Stimulated activated CD4-positive, alpha-beta T cell treated with anti-CD3 and anti-CD28 coated beads, TNF-alpha, amount 100 ng/mL, for 48 hours (primary cell): ENCODE results near the gene LRRC43.
"Not testable (repeated sequence)": the region's sequence is repeated elsewhere in the genome, so short reads cannot be mapped to it uniquely, and the experiment has no call there.

Experiments used
- DNase-seq, 3 donors: peaks; one replicate each; pipeline ENCODE4 v3.0.0-alpha.2; 2020; ENCODE audit warnings: low read depth in 3 of 3

LRRC43 gene

GRCh38 chr12:122194804-122195203 is 11.9 kb downstream of the LRRC43 start:
- DNase-seq = no peak

- no peak for DNase-seq
These were observed 12.5 kb downstream of the LRRC43 start for GRCh38 chr12:122195405-122195804.

GRCh38 chr12:122197612-122197966 is 14.7 kb downstream of the LRRC43 start:
- no peak for DNase-seq

GRCh38 chr12:122199484-122200355 is 16.8 kb downstream of the LRRC43 start:
- no peak for DNase-seq

- no peak for DNase-seq
These were observed 17.7 kb downstream of the LRRC43 start for GRCh38 chr12:122200541-122201175.

- no peak for DNase-seq
These were observed 18.5 kb downstream of the LRRC43 start for GRCh38 chr12:122201381-122201780.

- no peak for DNase-seq
These were observed 19.1 kb downstream of the LRRC43 start for GRCh38 chr12:122202017-122202416.

GRCh38 chr12:122202811-122203210 is 19.9 kb downstream of the LRRC43 start:
- not testable (repeated sequence) for DNase-seq

GRCh38 chr12:122203301-122204166 is 20.6 kb downstream of the LRRC43 start, which contains the start of gene B3GNT4:
Gene B3GNT4 (plus strand): TSS chr12:122203709. CDS start chr12:122204619, 910 bp downstream.
- DNase-seq = peak; percentile 37 to 68 (median 38)

- DNase-seq = no peak
These were observed 21.5 kb downstream of the LRRC43 start for GRCh38 chr12:122204167-122205052.

GRCh38 chr12:122205053-122205925 is 22.4 kb downstream of the LRRC43 start:
- no peak for DNase-seq

GRCh38 chr12:122206111-122206881 is 23.4 kb downstream of the LRRC43 start:
- DNase-seq = no peak

GRCh38 chr12:122206976-122207375 is 24.1 kb downstream of the LRRC43 start:
- DNase-seq = no peak

GRCh38 chr12:122207391-122207790 is 24.5 kb downstream of the LRRC43 start:
- DNase-seq = no peak

GRCh38 chr12:122208073-122208820 is 25.3 kb downstream of the LRRC43 start:
- DNase-seq = no peak

- DNase-seq = no peak
These were observed 32.8 kb downstream of the LRRC43 start for GRCh38 chr12:122215771-122216170.

GRCh38 chr12:122216445-122216844 is 33.5 kb downstream of the LRRC43 start:
- DNase-seq = no peak

- peak; percentile 99 to 100 (median 100) for DNase-seq
These were observed 42.9 kb downstream of the LRRC43 start, which contains the start of gene DIABLO for GRCh38 chr12:122225683-122226365. Gene DIABLO (minus strand): TSS chr12:122226052. CDS start chr12:122226014, 38 bp downstream.
